Measurements from ENCODE around the gene ANGEL1. TPM values are rescaled to one million over a fixed set of nuclear protein-coding genes. Genes with fewer than 3 reads are reported as not detected.

The ANGEL1 gene
- total and polyA plus RNA-seq, 2 of the 13 experiments (the other 11 are each of a cell fraction or from before 2014, with no cell fraction given), result 14.3 to 20.1 TPM

- no peak for TF ChIP-seq ZNF646 (CRISPR knock-in tag; IDR thresholded peaks at IDR 0.05)
- no peak for TF ChIP-seq PPARG (CRISPR knock-in tag; conservative IDR thresholded peaks at IDR 0.05)
- TF ChIP-seq ZXDC (CRISPR knock-in tag; IDR thresholded peaks at IDR 0.05), result 0 out of 2 replicates have a peak, but pooled peaks have one; percentile 79
- TF ChIP-seq GPBP1L1 (CRISPR knock-in tag; IDR thresholded peaks at IDR 0.05), result no peak
- no peak for TF ChIP-seq GPN1 (CRISPR knock-in tag; IDR thresholded peaks at IDR 0.05; ENCODE audit: borderline replicate concordance)
- no peak for TF ChIP-seq PBX2 (CRISPR knock-in tag; IDR thresholded peaks at IDR 0.05)
- TF ChIP-seq ZNF616 (CRISPR knock-in tag; IDR thresholded peaks at IDR 0.05; ENCODE audit: low read depth), result no peak
- TF ChIP-seq ZHX2 (IDR thresholded peaks at IDR 0.05; ENCODE audit: low read depth), result peak; percentile 84
- no peak for TF ChIP-seq ZHX2 (CRISPR knock-in tag; IDR thresholded peaks at IDR 0.05; ENCODE audit: borderline replicate concordance)
These were observed at the start of gene ANGEL1 (continued) for GRCh38 chr14:76812422-76813383.

Data from HepG2 (cell line).